ENCODE measurements around the gene TNNC1.

The TNNC1 gene

GRCh38 chr3:52456800-52457183 lies 3.0 kb upstream of the TNNC1 start:
- DNase-seq = no peak

GRCh38 chr3:52456169-52456799 lies 2.4 kb upstream of the TNNC1 start:
- peak; percentile 31 for DNase-seq

DNA sequence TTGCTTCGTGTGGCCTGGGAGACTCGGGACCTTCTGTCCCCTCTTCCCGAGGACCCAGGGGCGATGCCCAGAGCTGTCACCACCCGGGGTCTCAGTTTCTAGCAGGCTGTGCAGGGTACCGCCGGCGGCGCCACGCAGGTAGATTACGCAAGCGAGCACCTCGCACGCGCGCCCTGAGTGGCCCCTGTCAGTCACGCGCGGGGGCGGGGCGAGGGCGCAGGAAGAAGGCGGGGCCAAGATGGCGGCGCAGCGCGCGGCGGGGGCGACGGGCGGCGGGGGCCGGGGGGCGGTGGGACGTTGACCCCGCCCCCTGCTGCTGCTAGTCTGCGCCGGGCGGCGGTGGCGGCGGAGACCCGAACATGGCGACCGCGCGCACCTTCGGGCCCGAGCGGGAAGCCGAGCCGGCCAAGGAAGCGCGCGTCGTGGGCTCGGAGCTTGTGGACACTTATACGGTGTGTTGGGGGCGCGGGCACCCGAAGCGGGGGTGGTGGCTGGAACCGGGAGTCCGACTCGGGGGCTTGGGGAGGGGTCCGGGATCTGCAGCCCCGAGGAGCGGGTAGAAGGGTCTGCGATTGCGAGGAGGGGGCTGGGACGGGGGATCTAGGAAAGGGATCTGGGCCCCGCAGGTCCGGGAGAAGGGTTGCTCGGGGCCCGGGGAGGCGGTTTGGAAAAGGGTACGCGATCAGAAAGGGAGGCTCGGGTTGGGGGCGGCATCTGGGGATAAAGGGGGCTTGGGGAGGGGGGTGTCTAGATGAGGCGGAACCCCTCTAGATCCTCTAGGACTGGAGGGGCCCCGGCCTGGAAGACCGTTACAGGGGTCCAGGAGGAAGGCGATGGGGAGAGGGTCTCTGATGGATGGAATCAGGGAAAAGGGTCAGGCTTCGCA lies 1.7 kb upstream of the TNNC1 start, which contains the start of gene NISCH:
Gene NISCH, plus strand, starts transcription at position 322 of the 886 bp plus-strand sequence. Its CDS starts 38 bp downstream, at position 360.
- peak; percentile 81 for DNase-seq

DNA sequence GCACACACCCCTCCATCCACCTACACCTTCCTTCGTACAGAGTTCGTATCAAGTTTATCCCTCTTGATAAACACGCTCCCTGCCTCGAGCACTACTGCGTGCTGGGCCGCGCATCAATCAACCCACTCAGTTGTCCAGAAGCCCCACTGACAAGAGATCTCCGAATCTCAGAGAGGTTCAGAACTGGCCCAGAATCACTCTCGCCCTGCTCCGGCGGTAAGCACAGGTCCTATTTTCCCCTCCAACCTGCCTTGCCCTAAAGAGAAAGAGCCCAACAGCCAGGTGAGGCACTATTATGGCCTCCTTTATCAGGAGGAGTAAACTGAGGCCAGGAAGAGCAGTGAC lies 1.1 kb upstream of the TNNC1 start:
- no peak for DNase-seq

- DNase-seq = no peak
Observed at GRCh38 chr3:52454250-52454937, 553 bp upstream of the TNNC1 start.

DNA sequence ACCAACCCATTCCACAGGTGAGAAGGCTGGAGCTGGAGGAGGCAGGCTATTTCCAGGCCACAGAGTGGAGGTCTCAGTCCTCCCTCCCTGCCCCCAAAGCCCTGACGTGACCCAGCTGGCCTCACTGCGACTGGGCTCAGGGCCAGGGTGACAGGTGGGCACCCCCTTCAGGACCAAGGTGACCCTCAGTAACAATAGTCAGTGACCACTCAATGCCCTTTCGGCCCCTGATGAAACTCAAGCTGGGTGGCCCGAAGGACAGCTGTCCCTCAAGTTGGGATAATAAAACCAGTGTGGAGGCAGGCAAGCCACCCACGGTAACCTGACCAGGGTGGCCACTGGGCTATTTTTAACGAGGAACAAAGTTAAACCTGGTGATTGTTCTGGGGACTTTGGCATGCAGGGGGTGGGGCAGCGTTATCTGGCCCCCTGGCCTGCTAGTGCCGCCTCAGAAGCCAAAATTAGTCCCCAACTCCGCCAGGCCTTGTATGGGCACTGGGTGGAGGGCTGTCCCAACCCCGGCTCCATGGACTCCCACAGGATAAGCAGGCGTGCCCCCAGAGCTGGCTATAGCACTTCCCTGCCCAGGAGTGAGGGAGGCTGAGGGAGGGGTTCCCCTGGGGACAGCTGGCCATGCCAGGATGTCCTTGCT lies 1.1 kb downstream of the TNNC1 start:
- DNase-seq = no peak

DNA sequence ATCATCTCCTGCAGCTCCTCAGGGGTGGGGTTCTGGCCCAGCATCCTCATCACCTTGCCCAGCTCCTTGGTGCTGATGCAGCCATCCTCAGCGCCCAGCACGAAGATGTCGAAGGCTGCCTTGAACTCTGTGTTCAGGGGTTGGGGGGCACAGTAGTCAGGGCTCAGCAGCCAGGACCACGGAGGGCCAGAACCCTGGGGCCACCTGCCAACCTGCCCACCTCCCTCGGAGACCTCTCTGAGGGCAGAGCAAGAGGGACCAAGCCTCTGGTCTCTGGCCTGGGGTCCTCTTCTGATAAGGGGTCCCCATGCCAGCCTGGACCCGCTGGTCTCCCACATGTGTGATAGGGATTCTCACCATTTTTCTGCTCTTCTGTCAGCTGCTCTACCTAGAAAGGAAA lies 1.7 kb downstream of the TNNC1 start:
- no peak for DNase-seq

DNA sequence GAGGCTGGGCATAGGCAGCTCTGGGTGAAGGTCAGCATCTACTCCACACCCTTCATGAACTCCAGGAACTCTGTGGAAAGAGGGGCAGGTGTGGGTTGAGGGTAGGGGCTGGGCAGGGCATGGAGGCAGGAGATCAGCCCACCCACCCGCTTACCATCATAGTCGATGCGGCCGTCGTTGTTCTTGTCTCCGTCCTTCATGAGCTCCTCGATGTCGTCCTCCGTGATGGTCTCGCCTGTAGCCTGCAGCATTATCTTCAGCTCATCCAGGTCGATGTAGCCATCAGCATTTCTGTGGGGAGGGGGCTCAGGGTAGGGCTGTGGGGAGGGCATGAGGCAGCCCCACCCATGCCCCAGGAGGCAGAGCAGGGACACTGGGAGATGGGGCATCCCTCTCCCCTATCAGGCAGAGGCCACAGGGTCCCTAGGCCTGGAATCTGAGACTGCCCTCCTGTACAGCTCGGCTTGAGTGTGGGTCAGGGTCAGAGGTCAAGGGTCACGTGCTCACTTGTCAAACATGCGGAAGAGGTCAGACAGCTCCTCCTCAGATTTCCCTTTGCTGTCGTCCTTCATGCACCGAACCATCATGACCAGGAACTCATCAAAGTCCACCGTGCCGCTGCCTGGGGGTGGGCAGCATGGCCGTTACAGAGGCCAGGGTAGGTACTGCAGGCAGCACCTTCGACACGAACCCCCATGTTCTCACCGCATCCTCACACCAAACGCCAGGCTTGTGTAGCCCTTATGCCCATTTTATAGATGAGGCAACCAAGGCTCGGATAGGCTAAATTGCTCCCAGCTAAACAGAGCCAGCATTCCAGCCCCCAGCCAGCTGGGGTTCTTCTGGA lies 2.4 kb downstream of the TNNC1 start:
- DNase-seq = no peak

GRCh38 chr3:52450489-52451236 lies 3.2 kb downstream of the TNNC1 start:
- DNase-seq = no peak

GRCh38 chr3:52447512-52448355 lies 6.1 kb downstream of the TNNC1 start:
- no peak for DNase-seq

DNA sequence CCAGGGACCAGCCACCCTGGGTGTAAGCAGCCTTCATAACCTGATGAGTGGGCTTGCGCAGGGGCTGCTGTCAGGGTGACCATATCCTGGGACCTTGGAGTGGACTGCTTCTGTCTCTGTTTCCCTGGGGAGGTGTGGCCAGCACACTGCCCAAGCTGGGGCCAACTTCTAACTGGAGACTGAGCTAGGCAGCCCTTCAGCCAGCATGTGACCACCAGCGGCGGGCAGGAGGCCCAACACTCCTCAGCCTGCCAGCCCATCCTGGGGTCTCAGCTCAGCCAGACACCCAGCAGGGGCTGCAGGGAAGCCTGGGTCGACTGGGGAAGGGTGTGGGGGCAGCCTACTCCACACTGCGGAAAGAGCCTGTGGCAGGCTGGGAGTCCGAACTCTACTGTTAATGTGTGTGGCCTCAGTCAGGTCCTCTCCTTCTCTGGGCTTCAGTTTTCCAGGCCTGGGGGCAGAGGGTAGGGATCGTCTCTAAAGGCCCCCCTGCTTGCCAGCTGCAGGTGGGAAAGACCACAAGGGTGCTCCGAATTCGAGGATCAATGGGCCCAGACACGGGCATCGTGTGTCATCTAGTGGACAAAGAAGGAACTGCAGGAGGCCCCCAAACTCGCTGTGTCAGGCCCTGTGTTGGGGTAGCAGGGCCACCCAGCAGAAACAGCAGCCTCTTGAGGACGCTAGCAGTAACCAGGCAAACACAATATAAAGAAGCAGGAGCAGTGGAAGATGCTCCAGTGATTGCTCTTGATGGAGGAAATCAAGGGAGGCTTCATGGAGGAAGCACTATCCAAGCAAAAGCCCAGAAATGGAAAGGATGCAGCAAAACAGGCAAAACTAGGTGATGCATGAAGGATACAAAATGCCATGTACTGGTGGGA lies 7.0 kb downstream of the TNNC1 start:
- DNase-seq = peak; percentile 59

DNA sequence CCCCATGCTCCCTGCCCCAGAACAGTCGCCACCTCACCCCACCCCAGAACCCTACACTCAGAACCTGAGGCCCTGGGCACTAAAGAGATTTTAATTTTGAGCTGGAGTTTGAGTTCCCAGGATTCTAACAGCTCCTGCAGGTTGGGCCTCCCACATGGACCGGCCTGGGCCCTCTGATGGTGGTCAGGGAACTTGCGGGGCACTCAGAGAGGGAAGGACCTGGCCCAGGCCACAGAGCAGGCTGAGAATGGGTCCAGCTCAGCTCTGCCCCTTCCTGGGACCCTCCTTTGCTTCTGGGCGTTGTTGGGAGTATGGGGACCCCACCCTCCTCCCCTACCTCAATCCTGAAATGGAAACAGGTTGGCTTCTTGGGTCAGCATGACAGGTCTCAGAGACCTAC lies 7.8 kb downstream of the TNNC1 start:
- DNase-seq = no peak

DNA sequence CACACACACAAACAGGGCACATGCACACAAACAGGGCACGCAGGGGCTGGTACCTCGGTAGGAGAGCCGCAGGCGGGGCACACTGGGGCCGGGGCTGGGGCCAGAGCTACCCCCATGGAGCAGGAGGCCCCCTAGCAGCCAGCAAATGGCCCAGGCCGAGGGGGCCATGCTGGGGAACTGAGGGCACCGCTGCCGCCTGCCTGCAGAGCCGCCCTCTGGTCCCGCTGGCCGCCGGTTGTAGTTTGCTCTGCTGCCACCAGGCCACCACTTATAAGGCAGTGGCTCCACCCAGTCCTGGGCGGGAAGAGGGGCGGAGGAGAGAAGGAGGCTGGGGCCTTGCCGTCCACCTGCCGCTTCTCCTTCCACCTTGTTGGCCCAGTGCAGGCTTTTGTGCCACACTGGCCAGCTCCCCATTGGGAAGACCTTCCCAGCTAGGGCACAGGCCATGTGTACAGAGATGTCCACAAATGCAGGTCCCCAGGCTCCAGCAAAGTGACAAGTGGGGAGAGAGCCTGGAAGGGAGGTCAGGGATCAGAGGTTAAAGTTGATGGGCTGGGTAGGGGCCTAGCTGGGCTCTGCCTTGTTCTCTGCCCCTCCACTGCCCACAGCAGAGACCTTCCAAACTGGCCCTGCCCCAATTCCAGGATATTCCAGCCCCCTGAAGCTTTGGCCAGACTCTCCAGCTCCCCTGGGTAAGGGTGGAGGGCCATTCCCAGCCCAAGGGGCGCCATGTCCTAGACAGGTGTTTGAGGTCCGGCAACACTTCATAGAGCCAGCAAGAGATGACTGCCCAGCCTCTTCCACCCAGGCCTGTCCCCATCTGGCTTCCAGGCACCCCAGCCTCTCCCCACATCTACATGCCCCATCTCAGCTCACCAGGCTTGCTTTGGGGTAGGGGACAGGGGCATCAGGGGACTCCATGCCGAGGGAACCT lies 8.7 kb downstream of the TNNC1 start, which contains the start of gene SEMA3G:
Gene SEMA3G, minus strand, starts transcription at position 244 of the 934 bp plus-strand sequence. Its CDS starts 76 bp downstream, at position 168.
- DNase-seq = peak; percentile 55

- no peak for DNase-seq
Observed at GRCh38 chr3:52443791-52444687, 9.8 kb downstream of the TNNC1 start.

- no peak for DNase-seq
Observed at GRCh38 chr3:52443268-52443610, 10.6 kb downstream of the TNNC1 start.

DNA sequence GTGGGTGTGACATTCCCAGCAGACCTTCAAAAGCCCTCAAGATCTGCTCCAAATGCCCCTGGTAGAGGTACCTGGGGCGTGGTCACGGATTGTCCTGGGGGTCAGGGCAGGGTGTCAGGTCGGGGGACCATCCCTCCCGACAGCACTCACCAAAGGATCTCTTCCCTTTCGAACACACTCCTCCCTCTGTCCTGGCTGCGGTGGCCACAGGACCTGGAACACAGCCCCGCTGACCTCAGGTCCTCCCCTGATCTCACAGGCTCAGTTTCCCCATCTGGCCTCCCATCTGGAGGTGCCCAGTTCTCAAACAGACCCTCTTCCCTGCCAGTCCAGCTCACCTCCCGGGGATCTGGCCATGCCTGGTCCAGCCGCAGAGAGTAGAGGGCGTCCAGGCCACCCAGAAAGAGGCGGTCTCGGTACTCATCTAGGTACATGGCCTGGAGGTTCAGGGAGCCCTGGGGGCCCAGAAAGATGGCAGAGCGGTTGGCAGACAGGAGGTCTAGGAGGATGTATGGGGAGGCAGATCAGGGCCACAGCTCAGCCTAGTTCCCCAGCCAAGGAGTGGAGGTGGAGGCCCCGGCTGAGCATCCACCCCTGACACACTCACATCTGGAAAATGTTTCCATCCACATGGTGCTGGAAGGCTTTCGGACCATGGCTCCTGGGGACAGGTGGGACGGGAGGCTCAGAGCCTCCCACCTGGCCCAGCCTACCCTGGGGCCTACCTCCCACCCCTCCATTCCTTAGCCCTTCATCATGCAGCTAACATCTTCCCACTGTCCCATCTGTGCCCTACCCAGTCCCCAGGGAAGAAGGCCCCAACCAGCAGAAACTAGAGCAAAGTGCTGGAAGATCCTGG lies 11.2 kb downstream of the TNNC1 start:
- DNase-seq = no peak
